ENCODE data around the gene CD247.

CD247 gene

DNA sequence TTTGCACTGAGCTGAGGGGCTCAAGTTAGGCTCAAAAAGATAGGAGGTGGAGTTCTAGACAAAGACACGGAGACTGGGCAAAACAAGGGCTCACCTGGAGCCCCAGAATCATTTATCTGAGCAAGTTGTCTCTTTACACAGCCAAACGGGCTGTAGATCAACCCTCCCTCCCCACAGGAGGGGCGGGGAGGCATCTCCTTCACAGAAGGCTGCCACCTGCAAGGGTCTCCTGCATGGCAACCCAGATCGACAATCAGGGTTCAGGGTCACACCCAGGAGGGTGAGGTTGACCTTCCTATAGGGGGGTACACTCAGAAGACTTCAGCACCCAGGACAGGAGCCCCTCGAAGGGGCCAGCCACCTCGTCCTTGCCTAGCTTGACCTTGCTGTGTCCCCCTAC is 84.0 kb downstream of the CD247 start:
- DNase-seq: no peak

GRCh38 chr1:167433884-167434283 is 84.4 kb downstream of the CD247 start:
- no peak for DNase-seq

DNA sequence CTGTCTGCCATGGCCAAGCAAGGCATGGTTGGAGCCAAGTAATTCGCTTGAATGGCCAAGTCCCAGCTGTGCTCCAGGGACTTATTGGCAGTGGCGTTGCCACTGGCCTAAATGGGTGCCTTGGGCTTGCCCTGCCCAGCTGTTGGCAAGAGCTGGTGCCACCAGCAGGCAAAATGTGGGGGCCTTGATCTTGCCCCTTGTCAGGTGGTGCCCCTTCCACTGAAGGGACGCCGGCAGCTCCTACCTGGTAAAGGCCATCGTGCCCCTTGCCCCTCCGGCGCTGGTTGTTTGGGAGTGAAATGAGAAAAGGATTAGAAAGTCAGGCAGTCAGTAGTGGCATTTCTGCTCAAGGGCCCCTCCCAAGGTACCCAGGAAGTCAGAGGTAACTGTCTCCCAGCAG is 85.5 kb downstream of the CD247 start:
- DNase-seq: no peak

DNA sequence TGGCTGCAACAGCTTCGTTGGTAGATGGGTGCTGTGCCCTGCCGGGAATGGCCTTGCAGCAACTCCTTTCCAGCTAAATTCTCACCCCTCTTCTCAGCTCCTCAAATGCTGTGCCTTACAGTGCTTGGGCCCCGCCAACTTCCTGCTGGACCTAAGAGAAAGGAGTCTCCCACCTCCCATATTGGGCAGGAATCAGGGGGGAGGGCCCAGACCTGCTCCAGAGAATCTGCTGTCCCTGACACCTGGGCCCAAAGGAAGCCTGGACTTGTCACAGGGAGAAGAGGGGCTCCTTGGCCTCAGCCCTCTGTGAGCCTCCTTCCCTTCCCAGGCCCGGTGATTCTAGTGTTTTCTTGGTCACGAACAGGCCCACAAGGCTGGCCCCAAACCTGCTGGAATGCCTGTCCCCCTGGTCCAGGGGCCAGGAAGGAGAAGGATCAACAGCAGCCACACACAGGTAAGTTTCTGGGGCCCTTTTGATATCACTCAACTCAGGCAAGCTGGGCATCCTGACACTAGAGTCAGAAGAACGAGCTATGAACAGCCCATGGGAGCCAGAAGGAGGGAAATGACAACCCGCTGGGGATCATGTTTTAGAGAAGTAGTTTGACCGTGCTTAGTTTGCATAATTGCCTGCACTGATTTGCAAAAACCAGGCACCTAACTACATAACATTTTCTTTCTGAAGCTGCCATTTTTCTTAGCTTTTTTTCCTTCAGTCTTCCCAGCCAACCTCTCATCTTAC is 86.2 kb downstream of the CD247 start:
- no peak for DNase-seq

DNA sequence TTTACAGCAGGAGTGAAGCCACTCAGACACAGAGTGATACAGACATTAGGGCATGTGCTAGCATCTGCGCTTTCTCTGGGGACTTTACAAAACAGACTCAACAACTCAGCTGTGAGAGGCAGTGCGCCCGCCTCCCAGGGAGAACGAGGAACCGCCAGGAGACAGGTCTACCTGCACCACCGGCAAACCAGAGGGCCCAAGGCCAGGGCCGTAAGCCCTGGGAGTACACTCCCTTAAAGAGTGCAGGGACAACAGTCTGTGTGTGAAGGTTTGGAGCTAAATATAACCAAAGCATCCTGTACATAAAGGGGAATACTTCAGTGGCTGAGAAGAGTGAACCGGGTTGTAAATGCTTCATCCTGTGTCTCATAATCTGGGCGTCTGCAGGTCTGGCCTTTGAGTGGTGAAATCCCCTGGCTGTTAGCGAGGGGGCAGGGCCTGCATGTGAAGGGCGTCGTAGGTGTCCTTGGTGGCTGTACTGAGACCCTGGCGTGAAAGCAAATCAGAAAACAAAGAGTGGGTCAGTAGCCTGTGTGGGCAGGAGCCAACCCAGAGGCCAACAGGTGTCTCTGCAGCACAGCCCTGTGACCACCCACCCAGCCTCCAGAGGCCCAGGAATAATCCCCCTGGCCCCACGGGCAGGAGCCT is 86.9 kb downstream of the CD247 start:
- DNase-seq: no peak

GRCh38 chr1:167430849-167431242 is 87.5 kb downstream of the CD247 start:
- no peak for DNase-seq

DNA sequence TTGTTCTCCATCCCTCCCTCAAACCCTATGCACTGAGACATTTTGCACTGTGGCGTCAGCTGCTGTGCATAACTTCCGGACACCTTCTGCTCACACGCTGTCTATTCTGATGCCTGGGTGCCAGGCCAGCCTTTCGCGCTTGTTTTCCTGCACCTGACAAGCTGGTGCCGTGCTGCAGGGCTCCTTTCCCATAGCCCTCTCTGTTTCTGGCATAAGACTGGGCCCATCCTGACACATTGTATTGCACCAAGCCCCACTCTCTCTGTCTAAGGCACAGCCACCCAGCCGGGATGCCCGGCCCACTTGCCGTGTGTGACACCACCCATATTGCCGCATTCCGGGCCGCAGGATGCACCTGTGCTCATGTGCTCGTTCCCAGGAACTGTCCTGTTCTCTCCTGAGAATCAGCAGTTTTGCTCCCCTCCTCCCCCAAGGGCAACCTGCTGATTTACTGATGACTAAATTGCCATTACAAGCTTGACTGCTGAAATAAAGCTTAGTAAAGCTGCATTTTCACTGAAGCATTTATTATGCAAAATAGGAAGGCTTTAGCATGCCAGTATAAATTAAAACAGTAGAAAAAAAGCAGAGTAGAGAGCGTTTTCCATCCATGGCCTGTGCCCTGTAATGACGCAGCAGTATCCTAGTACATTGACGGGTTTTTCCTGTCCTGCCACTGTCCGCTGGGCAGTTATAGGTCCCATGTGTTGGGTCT is 88.0 kb downstream of the CD247 start:
- no peak for DNase-seq

DNA sequence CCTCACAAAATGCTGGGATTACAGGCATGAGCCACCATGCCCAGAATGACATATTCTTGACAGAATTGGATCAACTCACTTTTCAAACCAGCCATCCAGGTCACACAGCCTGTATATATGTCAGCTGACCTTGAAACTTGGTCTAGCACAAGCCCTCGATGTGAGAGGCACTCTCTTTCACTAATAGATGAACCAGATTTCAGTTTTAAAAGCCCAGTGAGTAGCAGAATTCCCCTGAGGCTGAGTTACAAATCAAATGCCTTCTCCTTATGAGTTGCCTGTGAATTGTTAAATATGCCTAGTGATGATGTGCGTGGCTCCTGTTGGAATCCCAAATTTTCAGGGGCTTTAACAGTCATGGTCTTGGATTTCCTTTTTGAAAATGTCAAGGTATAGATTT is 88.7 kb downstream of the CD247 start:
- no peak for DNase-seq

- no peak for DNase-seq
Measured at GRCh38 chr1:167428395-167428794, 89.9 kb downstream of the CD247 start.

DNA sequence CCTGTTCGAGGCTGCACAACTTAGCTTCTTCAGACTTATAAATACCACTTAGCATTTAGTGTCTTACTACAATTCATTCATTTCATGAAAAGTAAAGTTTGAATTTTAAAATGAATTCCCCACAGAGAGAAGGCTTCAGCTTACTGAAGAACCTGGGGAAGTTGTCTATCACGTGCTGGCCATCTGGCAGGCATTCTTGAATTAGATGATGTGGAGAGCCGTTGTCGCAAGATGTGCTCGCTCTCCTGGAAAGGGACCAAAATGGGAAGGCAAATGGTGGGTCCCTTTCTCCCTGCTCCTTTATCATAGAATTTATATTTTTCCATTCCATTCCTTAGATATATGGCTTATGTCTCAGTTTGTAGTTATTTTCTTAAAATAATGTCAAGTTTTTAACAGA is 90.5 kb downstream of the CD247 start:
- DNase-seq: no peak

- DNase-seq: no peak
Measured at GRCh38 chr1:167426716-167427115, 91.6 kb downstream of the CD247 start.

DNA sequence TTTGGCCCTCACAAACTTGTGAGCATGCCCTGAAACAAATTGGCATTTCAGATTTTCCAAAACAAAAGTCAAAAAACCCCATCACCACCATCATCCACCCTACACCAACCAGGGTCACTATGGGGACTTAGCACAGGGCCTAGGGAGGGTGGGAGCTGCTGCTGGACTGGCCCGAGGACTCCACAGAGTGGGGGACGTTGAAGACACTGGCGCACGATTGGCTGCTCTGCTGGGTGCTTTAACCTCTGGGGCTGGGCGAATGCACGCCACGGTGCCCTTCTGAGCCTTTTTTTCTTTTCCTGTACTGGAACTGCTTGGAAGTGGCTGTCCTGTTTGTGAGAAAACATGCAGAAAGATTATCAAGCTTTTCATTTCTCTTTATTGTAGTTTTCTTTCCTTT is 92.8 kb downstream of the CD247 start:
- no peak for DNase-seq

DNA sequence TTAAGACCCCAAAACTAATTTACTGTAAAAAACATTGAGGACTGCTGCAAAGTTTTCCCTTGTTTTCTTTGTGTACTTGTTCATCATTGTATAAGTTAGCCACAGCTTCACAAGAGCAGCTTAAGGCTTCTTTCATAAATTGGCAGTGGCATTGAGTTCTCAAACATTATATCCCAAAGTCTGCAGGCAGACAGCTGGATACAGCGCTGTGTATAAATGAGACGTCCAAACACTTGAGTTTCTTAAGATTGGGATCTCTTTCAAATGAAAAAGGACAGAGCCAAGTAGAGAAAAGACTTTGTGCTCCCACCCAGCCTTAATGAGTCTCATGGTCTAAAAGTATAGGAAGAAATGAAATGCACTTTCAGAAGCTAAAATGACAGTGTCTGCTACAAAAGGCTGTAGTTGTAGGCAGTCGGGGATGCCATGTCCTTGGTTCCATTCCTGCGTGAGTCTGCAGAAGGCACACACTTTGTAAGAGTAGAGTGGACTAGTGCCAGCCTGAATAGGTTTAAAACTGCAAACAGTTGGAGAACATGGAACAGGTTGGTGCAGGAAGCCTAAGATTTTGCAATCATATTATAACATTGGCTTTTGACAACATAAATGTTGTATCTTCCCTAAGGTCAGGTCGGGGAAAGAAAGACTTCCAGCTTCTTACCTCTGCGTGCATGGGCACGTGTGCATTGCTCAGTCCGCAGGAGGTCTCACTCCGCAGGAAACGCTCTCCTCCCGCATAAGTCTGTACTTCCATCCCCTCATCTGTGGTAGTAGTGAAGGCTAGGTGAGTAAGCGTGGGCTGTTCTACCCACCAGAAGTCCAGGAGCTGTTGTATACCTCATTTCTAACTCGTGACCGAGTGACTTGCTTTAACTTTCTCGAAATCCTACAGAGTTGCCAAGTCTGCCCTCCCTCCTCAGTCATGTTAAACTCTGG is 94.4 kb downstream of the CD247 start:
- DNase-seq: no peak

- no peak for DNase-seq
Measured at GRCh38 chr1:167420510-167420909, 97.8 kb downstream of the CD247 start.

GRCh38 chr1:167419245-167419644 is 99.1 kb downstream of the CD247 start:
- no peak for DNase-seq

GRCh38 chr1:167418391-167418790 is 99.9 kb downstream of the CD247 start:
- no peak for DNase-seq

DNA sequence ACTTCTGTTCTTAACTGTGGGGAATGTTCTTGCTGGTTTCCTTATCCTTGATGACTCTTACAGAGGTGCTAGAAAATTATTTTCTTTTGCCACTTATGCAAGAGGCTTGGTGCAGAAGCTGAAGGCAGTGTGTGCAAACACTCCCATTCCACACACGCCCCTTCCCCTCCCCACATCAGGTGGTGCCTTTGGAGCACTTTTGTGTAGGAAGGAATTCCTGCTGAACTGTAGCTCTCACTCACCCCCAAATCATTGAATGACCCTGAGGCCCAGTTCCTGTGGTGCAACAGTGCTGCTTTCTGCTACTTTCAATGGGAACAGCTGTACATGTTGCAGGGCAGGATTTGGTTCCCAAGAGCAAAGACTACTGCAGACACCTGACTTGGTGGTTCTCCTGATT is 101.8 kb downstream of the CD247 start:
- DNase-seq: no peak

- no peak for DNase-seq
Measured at GRCh38 chr1:167413328-167413727, 105.0 kb downstream of the CD247 start.

DNA sequence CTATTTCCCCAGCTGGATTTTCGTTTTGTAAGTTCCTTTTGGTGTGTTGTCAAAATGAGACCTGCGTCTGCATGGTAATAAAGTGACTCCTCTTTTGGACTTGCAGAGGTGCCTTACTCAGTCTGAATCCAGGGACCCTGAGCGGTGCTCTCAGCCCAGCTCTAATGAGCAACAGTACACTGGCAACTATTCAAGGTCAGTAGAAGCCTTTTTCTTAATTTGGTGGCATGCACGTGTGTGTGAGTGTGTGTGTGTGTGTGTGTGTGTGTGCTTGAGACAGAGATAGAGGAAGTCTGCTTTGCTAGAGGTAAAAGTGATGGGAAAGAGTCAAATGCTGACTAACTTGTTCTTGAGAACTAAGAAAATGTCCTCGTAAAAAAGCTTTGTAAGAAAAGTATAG is 105.4 kb downstream of the CD247 start:
- DNase-seq: no peak

GRCh38 chr1:167412072-167412471 is 106.3 kb downstream of the CD247 start:
- DNase-seq: no peak

- no peak for DNase-seq
Measured at GRCh38 chr1:167409183-167409582, 109.1 kb downstream of the CD247 start.

GRCh38 chr1:167408355-167408754 is 110.0 kb downstream of the CD247 start:
- DNase-seq: no peak

DNA sequence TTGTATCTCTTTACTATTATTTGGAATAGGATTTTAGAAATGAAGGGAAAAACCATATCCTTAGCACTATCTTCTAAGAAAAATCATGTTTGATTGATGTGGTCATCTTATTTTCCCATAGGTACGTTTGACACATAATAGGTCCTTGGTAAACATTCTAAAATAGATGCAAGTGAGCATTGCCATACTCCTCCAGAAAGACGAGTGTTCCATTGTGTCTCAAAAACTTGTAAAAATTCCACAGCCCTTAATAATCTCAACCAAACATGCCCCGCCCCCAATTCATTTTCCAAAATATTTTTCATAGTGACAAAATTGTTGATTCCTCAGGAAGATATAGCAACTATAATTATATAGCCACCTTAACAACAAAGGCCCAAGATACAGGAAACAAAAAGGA is 113.4 kb downstream of the CD247 start:
- DNase-seq: no peak

Data from T1000 (cell line).